HEK293 (cell line): ENCODE measurements around the gene RGPD8.

Experiments used
- CTCF ChIA-PET: fragments of 350-600 bp; formaldehyde crosslinking; extraction: SDS; loops from one replicate; lab custom pipeline; 2021; ENCODE audit warnings: antibody characterized with exemption; lab: Yijun Ruan, JAX
- POLR2A ChIA-PET: fragments of 300-600 bp; formaldehyde crosslinking; extraction: SDS; loops from one replicate; lab custom pipeline; 2020; ENCODE audit warnings: antibody characterized with exemption, inconsistent platforms; lab: Yijun Ruan, JAX
- H3K27ac ChIP-seq: fragments of 200-500 bp; sonication (Bioruptor generic); 2 replicates; pipeline ENCODE4 v1.5.1; 2014; ENCODE audit warnings: low read depth, low read length, control low read depth, inconsistent platforms; ENCODE audit errors: extremely low read depth
- H3K36me3 ChIP-seq, 2 experiments: fragments of 200-500 bp in 1 of 2; sonication (Bioruptor generic) in 1 of 2; 1 replicate in 1 of 2; 2 replicates in 1 of 2; pipeline ENCODE4 v1.5.1; 2014 to 2017; ENCODE audit warnings: inconsistent platforms in 2 of 2, low read length in 2 of 2; ENCODE audit not compliant: control insufficient read depth in 2 of 2, insufficient read depth in 1 of 2
- H3K4me1 ChIP-seq: fragments of 200-500 bp; sonication (Bioruptor generic); 2 replicates; pipeline ENCODE4 v1.5.1; 2014; ENCODE audit warnings: mild to moderate bottlenecking, low read length, inconsistent platforms; ENCODE audit not compliant: control insufficient read depth, insufficient read depth
- H3K4me3 ChIP-seq: 2 replicates; pipeline ENCODE4 v1.5.1; 2011; ENCODE audit warnings: low read depth, mild to moderate bottlenecking, control low read depth, low read length, moderate library complexity
- H3K9me3 ChIP-seq: fragments of 200-500 bp; sonication (Bioruptor generic); 2 replicates; pipeline ENCODE4 v1.5.1; 2014; ENCODE audit warnings: low read depth, low read length, inconsistent platforms; ENCODE audit not compliant: control insufficient read depth, insufficient read depth
- GLIS1 ChIP-seq: fragments of 450-650 bp; formaldehyde crosslinking; IDR thresholded peaks from 2 replicates; pipeline ENCODE4 v1.5.1; 2016; ENCODE audit warnings: missing biosample characterization, missing genetic modification characterization
- HOXC10 ChIP-seq: sonication (generic); formaldehyde crosslinking; IDR thresholded peaks from 2 replicates; pipeline ENCODE4 v1.8.1; 2023; ENCODE audit warnings: mild to moderate bottlenecking, missing genetic modification reagents
- KLF16 ChIP-seq: fragments of 450-650 bp; formaldehyde crosslinking; IDR thresholded peaks from 2 replicates; pipeline ENCODE4 v1.5.1; 2017; ENCODE audit warnings: missing biosample characterization, missing genetic modification characterization
- KLF17 ChIP-seq: fragments of 450-650 bp; formaldehyde crosslinking; IDR thresholded peaks from 2 replicates; pipeline ENCODE4 v1.5.1; 2016; ENCODE audit warnings: missing biosample characterization, missing genetic modification characterization
- PRDM2 ChIP-seq: fragments of 450-650 bp; formaldehyde crosslinking; IDR thresholded peaks from 2 replicates; pipeline ENCODE4 v1.5.1; 2016; ENCODE audit warnings: missing biosample characterization, missing genetic modification characterization, borderline replicate concordance
- RBAK ChIP-seq: fragments of 450-650 bp; formaldehyde crosslinking; IDR thresholded peaks from 2 replicates; pipeline ENCODE4 v1.5.1; 2016; ENCODE audit warnings: missing biosample characterization, missing genetic modification characterization
- SALL2 ChIP-seq: fragments of 450-650 bp; formaldehyde crosslinking; IDR thresholded peaks from 2 replicates; pipeline ENCODE4 v1.5.0; 2017; ENCODE audit warnings: missing biosample characterization, mild to moderate bottlenecking, missing genetic modification characterization, borderline replicate concordance
- SCRT2 ChIP-seq: fragments of 450-650 bp; formaldehyde crosslinking; IDR thresholded peaks from 2 replicates; pipeline ENCODE4 v1.5.1; 2016; ENCODE audit warnings: missing biosample characterization, missing genetic modification characterization
- SETDB1 ChIP-seq: IDR thresholded peaks from one replicate; pipeline ENCODE4 v1.6.1; 2017; ENCODE audit warnings: mild to moderate bottlenecking, low read length, moderate library complexity, mixed read lengths; ENCODE audit not compliant: insufficient read length
- ZBTB48 ChIP-seq: fragments of 450-650 bp; formaldehyde crosslinking; IDR thresholded peaks from 2 replicates; pipeline ENCODE4 v1.5.1; 2016; ENCODE audit warnings: missing biosample characterization, missing genetic modification characterization
- ZFHX2 ChIP-seq: fragments of 450-650 bp; formaldehyde crosslinking; conservative IDR thresholded peaks from 2 replicates; pipeline ENCODE4 v1.5.1; 2016; ENCODE audit warnings: missing biosample characterization, missing genetic modification characterization
- ZNF155 ChIP-seq: fragments of 450-650 bp; formaldehyde crosslinking; IDR thresholded peaks from 2 replicates; pipeline ENCODE4 v1.5.1; 2016; ENCODE audit warnings: missing biosample characterization, missing genetic modification characterization
- ZNF223 ChIP-seq: fragments of 450-650 bp; formaldehyde crosslinking; IDR thresholded peaks from 2 replicates; pipeline ENCODE4 v1.5.1; 2016; ENCODE audit warnings: missing biosample characterization, missing genetic modification characterization
- ZNF292 ChIP-seq: fragments of 450-650 bp; formaldehyde crosslinking; IDR thresholded peaks from 2 replicates; pipeline ENCODE4 v1.5.1; 2016; ENCODE audit warnings: low read depth, missing biosample characterization, missing genetic modification characterization, borderline replicate concordance
- ZNF501 ChIP-seq: fragments of 450-650 bp; formaldehyde crosslinking; IDR thresholded peaks from 2 replicates; pipeline ENCODE4 v1.5.1; 2016; ENCODE audit warnings: missing biosample characterization, missing genetic modification characterization
- ZNF514 ChIP-seq: fragments of 450-650 bp; formaldehyde crosslinking; IDR thresholded peaks from 2 replicates; pipeline ENCODE4 v1.5.1; 2016; ENCODE audit warnings: missing biosample characterization, missing genetic modification characterization
- ZNF548 ChIP-seq: fragments of 450-650 bp; formaldehyde crosslinking; IDR thresholded peaks from 2 replicates; pipeline ENCODE4 v1.5.1; 2016; ENCODE audit warnings: missing biosample characterization, missing genetic modification characterization
- ZNF571 ChIP-seq: fragments of 450-650 bp; formaldehyde crosslinking; IDR thresholded peaks from 2 replicates; pipeline ENCODE4 v1.5.0; 2017; ENCODE audit warnings: missing biosample characterization, missing genetic modification characterization
- ZNF596 ChIP-seq: fragments of 450-650 bp; IDR thresholded peaks from 2 replicates; pipeline ENCODE4 v1.5.0; 2018; ENCODE audit warnings: missing biosample characterization, mild to moderate bottlenecking, missing genetic modification characterization, moderate library complexity
- ZNF621 ChIP-seq: fragments of 450-650 bp; formaldehyde crosslinking; IDR thresholded peaks from 2 replicates; pipeline ENCODE4 v1.5.1; 2017; ENCODE audit warnings: missing biosample characterization, missing genetic modification characterization
- TF ChIP-seq, protein P1 (sequence below): fragments of 450-650 bp; formaldehyde crosslinking; IDR thresholded peaks from 2 replicates; pipeline ENCODE4 v1.5.1; 2017; ENCODE audit warnings: missing biosample characterization, missing genetic modification characterization
- TF ChIP-seq, protein P2 (sequence below): fragments of 450-650 bp; formaldehyde crosslinking; IDR thresholded peaks from 2 replicates; pipeline ENCODE4 v1.5.1; 2017; ENCODE audit warnings: missing biosample characterization, mild to moderate bottlenecking, missing genetic modification characterization, moderate library complexity

The RGPD8 gene

DNA sequence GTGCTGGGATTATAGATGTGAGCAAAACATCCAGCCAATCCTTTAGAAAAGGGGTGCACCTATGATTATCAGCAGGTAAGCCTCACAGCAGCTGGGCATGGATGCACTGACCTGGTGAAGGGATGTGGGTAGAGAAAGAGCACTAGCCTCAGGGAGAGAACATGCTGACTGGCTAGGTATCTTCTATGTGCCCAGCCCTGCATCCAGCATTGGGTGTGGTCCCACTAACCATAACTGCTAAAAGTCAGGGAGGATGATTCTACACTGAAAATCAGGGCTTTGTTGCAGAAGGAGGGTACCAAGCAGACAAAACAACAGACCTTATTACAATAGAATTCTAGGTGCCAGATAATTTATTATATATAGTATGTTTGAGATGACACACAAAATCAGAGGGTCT lies 21.1 kb upstream of the RGPD8 start:
- no peak overlapping the region for H3K4me3 ChIP-seq
- H3K4me1 ChIP-seq = no peaks in the 10 kb centered on the region
- H3K9me3 ChIP-seq = no peaks in the 10 kb centered on the region
- TF ChIP-seq ZNF596 (tag by site-specific recombination) = no peak
- TF ChIP-seq ZNF501 (tag by site-specific recombination) = no peak
- no peak for TF ChIP-seq ZNF514 (tag by site-specific recombination)
- TF ChIP-seq ZBTB48 (tag by site-specific recombination) = no peak
- ChIA-PET POLR2A (no interaction called here), CTCF (no interaction called here)
- no peak overlapping the region for H3K27ac ChIP-seq
- no peaks in the 10 kb centered on the region for H3K36me3 ChIP-seq

DNA sequence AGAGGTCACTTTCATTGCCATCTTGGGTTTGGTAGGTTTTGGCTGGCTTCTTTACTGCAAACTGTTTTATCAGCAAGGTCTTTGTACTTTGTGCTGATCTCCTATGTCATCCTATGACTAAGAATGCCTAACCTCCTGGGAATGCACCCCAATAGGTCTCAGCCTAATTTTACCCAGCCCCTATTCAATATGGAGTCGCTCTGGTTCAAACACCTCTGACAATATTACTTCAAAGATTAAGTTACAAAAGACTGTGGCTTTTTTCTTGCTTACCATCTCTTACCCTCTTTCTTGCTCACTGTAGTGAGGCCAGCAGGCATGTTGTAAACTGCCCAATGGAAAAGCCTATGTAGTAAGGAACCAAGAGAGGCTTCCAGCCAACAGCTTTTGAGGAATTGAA lies 17.9 kb upstream of the RGPD8 start:
- H3K4me3 ChIP-seq = no peak overlapping the region
- POLR2A ChIA-PET = no interaction called here
- TF ChIP-seq ZNF292 (no peak), ZFHX2 (no peak), SETDB1 (no peak), ZNF596 (tag by site-specific recombination) (no peak), SCRT2 (tag by site-specific recombination) (no peak), HOXC10 (CRISPR knock-in tag) (no peak), GLIS1 (tag by site-specific recombination) (no peak), ZNF571 (tag by site-specific recombination) (no peak)
- no peaks in the 10 kb centered on the region for H3K4me1 ChIP-seq
- no peaks in the 10 kb centered on the region for H3K9me3 ChIP-seq
- H3K27ac ChIP-seq = no peak overlapping the region
- no peaks in the 10 kb centered on the region for H3K36me3 ChIP-seq
- CTCF ChIA-PET = interaction anchor here (1.0 kb wide), 1 partner anchor 564 kb away, joined by 3 read pairs; no protein-coding TSS in a partner anchor

DNA sequence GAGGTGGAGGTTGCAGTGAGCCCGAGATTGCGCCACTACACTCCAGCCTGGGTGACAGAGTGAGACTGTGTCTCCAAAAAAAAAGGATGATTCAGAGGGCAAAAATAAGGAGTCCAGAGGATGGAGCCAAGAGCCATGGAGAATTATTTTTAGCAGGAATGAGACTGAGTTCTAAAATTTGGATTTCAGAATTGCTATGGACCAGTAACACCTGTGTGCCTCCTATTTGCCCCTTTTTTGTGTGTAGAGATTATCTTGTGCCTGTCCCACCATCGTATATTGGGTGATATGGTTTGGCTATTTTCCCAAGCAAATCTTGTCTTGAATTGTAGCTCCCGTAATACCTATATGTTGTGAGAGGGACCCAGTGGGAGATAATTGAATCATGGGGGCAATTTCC lies 16.4 kb upstream of the RGPD8 start:
- Histone ChIP-seq H3K9me3 (no peaks in the 10 kb centered on the region), H3K4me1 (no peaks in the 10 kb centered on the region), H3K27ac (no peak overlapping the region), H3K4me3 (no peak overlapping the region), H3K36me3 (no peaks in the 10 kb centered on the region)
- TF ChIP-seq PRDM2 (tag by site-specific recombination) (no peak), ZNF548 (tag by site-specific recombination) (no peak), ZNF621 (tag by site-specific recombination) (no peak), SALL2 (tag by site-specific recombination) (no peak), ZNF155 (no peak), KLF16 (tag by site-specific recombination) (no peak), RBAK (tag by site-specific recombination) (no peak), ZNF223 (tag by site-specific recombination) (no peak), KLF17 (tag by site-specific recombination) (no peak)
- TF ChIP-seq, protein P1, sequence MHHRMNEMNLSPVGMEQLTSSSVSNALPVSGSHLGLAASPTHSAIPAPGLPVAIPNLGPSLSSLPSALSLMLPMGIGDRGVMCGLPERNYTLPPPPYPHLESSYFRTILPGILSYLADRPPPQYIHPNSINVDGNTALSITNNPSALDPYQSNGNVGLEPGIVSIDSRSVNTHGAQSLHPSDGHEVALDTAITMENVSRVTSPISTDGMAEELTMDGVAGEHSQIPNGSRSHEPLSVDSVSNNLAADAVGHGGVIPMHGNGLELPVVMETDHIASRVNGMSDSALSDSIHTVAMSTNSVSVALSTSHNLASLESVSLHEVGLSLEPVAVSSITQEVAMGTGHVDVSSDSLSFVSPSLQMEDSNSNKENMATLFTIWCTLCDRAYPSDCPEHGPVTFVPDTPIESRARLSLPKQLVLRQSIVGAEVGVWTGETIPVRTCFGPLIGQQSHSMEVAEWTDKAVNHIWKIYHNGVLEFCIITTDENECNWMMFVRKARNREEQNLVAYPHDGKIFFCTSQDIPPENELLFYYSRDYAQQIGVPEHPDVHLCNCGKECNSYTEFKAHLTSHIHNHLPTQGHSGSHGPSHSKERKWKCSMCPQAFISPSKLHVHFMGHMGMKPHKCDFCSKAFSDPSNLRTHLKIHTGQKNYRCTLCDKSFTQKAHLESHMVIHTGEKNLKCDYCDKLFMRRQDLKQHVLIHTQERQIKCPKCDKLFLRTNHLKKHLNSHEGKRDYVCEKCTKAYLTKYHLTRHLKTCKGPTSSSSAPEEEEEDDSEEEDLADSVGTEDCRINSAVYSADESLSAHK (tag by site-specific recombination) = no peak
- TF ChIP-seq, protein P2, sequence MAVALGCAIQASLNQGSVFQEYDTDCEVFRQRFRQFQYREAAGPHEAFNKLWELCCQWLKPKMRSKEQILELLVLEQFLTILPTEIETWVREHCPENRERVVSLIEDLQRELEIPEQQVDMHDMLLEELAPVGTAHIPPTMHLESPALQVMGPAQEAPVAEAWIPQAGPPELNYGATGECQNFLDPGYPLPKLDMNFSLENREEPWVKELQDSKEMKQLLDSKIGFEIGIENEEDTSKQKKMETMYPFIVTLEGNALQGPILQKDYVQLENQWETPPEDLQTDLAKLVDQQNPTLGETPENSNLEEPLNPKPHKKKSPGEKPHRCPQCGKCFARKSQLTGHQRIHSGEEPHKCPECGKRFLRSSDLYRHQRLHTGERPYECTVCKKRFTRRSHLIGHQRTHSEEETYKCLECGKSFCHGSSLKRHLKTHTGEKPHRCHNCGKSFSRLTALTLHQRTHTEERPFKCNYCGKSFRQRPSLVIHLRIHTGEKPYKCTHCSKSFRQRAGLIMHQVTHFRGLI (tag by site-specific recombination) = no peak
- ChIA-PET CTCF (no interaction called here), POLR2A (no interaction called here)
